ENCODE data around the gene GALNT11. TPM values are rescaled to one million over a fixed set of nuclear protein-coding genes. Genes with fewer than 3 reads are reported as not detected.

Gene GALNT11
- total and polyA plus RNA-seq, 2 of the 4 experiments (the other 2 are of a cell fraction), result 24.4 to 29.3 TPM

GRCh38 chr7:152089183-152089582 is 63.7 kb downstream of the GALNT11 start:
- ChIA-PET POLR2A (ENCODE audit: unreplicated experiment) (no interaction called here), CTCF (no interaction called here)
- no peak overlapping the region for H3K4me2 ChIP-seq (ENCODE audit: low read depth, low read length)
- H3K9me3 ChIP-seq (ENCODE audit: control insufficient read depth, insufficient read depth, low read length), result peaks cover 7% of the 10 kb centered on the region
- H2BK15ac ChIP-seq (ENCODE audit: low read depth, low read length), result no peak overlapping the region
- peaks cover 14 to 19% of the 10 kb centered on the region in 2 experiments; a peak in 3 of 4 replicates for H3K79me1 ChIP-seq (ENCODE audit: low read depth in 1 of 2, low read length in 2 of 2)
- no peak overlapping the region for H4K91ac ChIP-seq (ENCODE audit: insufficient read depth, low read depth, low read length)
- H3K9ac ChIP-seq (ENCODE audit: low read depth, low read length), result no peak overlapping the region
- H3K4me1 ChIP-seq (ENCODE audit: control insufficient read depth, insufficient read depth, low read length), result no peaks in the 10 kb centered on the region
- H2BK120ac ChIP-seq (ENCODE audit: low read depth, low read length), result no peak overlapping the region
- H3K36me3 ChIP-seq (ENCODE audit: control insufficient read depth, insufficient read depth, low read length), result no peaks in the 10 kb centered on the region
- no peak overlapping the region for H4K8ac ChIP-seq (ENCODE audit: low read depth in 2 of 2, low read length in 2 of 2)
- DNase-seq (no peak), ATAC-seq (ENCODE audit: low read depth) (no peak)
- no peaks in the 10 kb centered on the region for H4K20me1 ChIP-seq (ENCODE audit: insufficient read depth, low read length)
- dilution Hi-C loops (cut with HindIII; ENCODE audit: low sequenced_read_pairs, unreplicated experiment), result no loop called here
- H2AK9ac ChIP-seq (replicated peaks; ENCODE audit: low read depth, low read length, poor library complexity), result no peak overlapping the region
- in situ Hi-C loops (cut with MboI; ENCODE audit: low sequenced_read_pairs), result no loop called here
- H4K5ac ChIP-seq (ENCODE audit: low read depth, low read length), result no peak overlapping the region
- H3K4ac ChIP-seq (ENCODE audit: low read depth, low read length), result no peak overlapping the region
- TF ChIP-seq CEBPB (IDR thresholded peaks at IDR 0.05; ENCODE audit: low read depth, low read length), result no peak
- TF ChIP-seq RFX5 (IDR thresholded peaks at IDR 0.05; ENCODE audit: low read depth, low read length), result no peak
- no peak for TF ChIP-seq POLR2A (IDR thresholded peaks at IDR 0.05; ENCODE audit: low read depth, low read length)
- TF ChIP-seq MAFK (IDR thresholded peaks at IDR 0.05; ENCODE audit: low read depth, low read length), result no peak
- TF ChIP-seq ELK1 (IDR thresholded peaks at IDR 0.05; ENCODE audit: borderline replicate concordance, low read depth, low read length), result no peak
- no peak for TF ChIP-seq MXI1 (IDR thresholded peaks at IDR 0.05; ENCODE audit: borderline replicate concordance, low read depth, low read length)
- no peak for TF ChIP-seq RCOR1 (IDR thresholded peaks at IDR 0.05; ENCODE audit: insufficient replicate concordance, low read length)
- no peak for TF ChIP-seq CTCF (conservative IDR thresholded peaks at IDR 0.05; ENCODE audit: low read depth, low read length)
- no peak for TF ChIP-seq NFE2L2 (IDR thresholded peaks at IDR 0.05; ENCODE audit: low read depth, low read length)
- no peak for TF ChIP-seq BHLHE40 (IDR thresholded peaks at IDR 0.05; ENCODE audit: low read depth, low read length)
- TF ChIP-seq, protein P1, sequence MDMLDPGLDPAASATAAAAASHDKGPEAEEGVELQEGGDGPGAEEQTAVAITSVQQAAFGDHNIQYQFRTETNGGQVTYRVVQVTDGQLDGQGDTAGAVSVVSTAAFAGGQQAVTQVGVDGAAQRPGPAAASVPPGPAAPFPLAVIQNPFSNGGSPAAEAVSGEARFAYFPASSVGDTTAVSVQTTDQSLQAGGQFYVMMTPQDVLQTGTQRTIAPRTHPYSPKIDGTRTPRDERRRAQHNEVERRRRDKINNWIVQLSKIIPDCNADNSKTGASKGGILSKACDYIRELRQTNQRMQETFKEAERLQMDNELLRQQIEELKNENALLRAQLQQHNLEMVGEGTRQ (IDR thresholded peaks at IDR 0.05; ENCODE audit: low read depth, low read length), result no peak
- TF ChIP-seq CHD1 (IDR thresholded peaks at IDR 0.05; ENCODE audit: low read depth, low read length), result no peak
- TF ChIP-seq FOS (IDR thresholded peaks at IDR 0.05; ENCODE audit: low read depth, low read length), result no peak
- no peak for TF ChIP-seq SMC3 (IDR thresholded peaks at IDR 0.05; ENCODE audit: low read depth, low read length)
- no peak for TF ChIP-seq RAD21 (IDR thresholded peaks at IDR 0.05; ENCODE audit: low read length)
- TF ChIP-seq MAZ (IDR thresholded peaks at IDR 0.05; ENCODE audit: borderline replicate concordance, low read depth, low read length), result no peak
- H3K9me1 ChIP-seq (ENCODE audit: insufficient read depth, low read length), result 0 out of 2 replicates have a peak, but pooled peaks cover 5% of the 10 kb centered on the region
- H2BK5ac ChIP-seq (ENCODE audit: low read depth, low read length, poor library complexity, severe bottlenecking), result no peak overlapping the region
- no CpG with 5 or more reads among the region's 7 CpGs for WGBS, 2 experiments (ENCODE audit: extremely low coverage in 2 of 2, insufficient read length in 1 of 2)
- BruUV-seq (replicated peaks), result no TSS peak
- intact Hi-C loops (cut with micrococcal nuclease), result no loop called here
- no peak overlapping the region for H2AK5ac ChIP-seq (ENCODE audit: low read depth, low read length)
- H2AFZ ChIP-seq (replicated peaks; ENCODE audit: low read length, poor library complexity), result no peak overlapping the region
- no peak overlapping the region for H3K27ac ChIP-seq (ENCODE audit: insufficient read depth, low read length)
- no peak overlapping the region for H3K18ac ChIP-seq (ENCODE audit: low read depth, low read length)
- H3K14ac ChIP-seq (replicated peaks; ENCODE audit: low read depth, low read length), result no peak overlapping the region
- no peak overlapping the region for H3K56ac ChIP-seq (ENCODE audit: extremely low read depth, insufficient read depth, low read length)
- H3K23ac ChIP-seq (ENCODE audit: low read depth, low read length), result no peak overlapping the region
- H3K4me3 ChIP-seq (ENCODE audit: insufficient read depth, low read depth, low read length), result no peak overlapping the region
- H3K27me3 ChIP-seq (ENCODE audit: control insufficient read depth, insufficient read depth, low read length), result no peaks in the 10 kb centered on the region
- no peak overlapping the region for H2BK20ac ChIP-seq (ENCODE audit: low read depth, low read length)

Data from IMR-90 (cell line).